GM12891 (cell line): ENCODE measurements around the gene ROBO1.

Experiments
- PAX5 ChIP-seq: IDR thresholded peaks from 2 replicates; pipeline ENCODE4 v1.6.1; 2011; ENCODE audit warnings: low read length, moderate library complexity, mild to moderate bottlenecking; ENCODE audit not compliant: insufficient read depth, severe bottlenecking
- POLR2A ChIP-seq: IDR thresholded peaks from 2 replicates; pipeline ENCODE4 v1.6.1; 2011; ENCODE audit warnings: low read depth, low read length, control low read depth
- POLR2AphosphoS5 ChIP-seq: IDR thresholded peaks from 2 replicates; pipeline ENCODE4 v1.6.1; 2011; ENCODE audit warnings: low read depth, low read length, control low read depth
- POU2F2 ChIP-seq: IDR thresholded peaks from 2 replicates; pipeline ENCODE4 v1.6.1; 2011; ENCODE audit warnings: low read depth, mild to moderate bottlenecking, control low read depth, low read length, moderate library complexity
- SPI1 ChIP-seq: IDR thresholded peaks from 2 replicates; pipeline ENCODE4 v1.6.1; 2011; ENCODE audit warnings: low read depth, low read length, control low read depth
- TAF1 ChIP-seq: IDR thresholded peaks from 2 replicates; pipeline ENCODE4 v1.6.1; 2011; ENCODE audit warnings: low read depth, low read length, control low read depth

DNA sequence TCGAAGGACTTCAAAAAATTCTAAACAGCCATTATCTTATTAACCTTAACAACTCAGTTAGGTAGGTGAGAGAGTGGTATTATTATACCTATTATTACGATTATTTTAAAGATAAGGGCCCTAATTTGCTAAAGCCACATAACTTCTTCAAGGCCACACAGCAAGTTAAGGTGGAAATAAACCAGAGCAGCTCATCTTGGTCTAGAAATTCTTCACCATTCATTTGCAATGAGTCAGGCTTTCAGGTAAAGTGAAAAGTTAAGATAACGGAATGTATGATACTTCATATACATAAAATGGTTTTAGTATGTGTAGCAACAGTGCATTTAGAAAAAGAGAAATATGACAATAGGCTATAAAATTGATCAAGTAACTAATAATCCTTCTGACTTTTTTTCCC, 920.2 kb downstream of the ROBO1 start:
- TF ChIP-seq POLR2A = no peak
- no peak for TF ChIP-seq SPI1
- no peak for TF ChIP-seq TAF1
- no peak for TF ChIP-seq PAX5
- TF ChIP-seq POLR2AphosphoS5 = no peak
- TF ChIP-seq POU2F2 = no peak
